ENCODE results near the gene MDH2. TPM values are rescaled to one million over a fixed set of nuclear protein-coding genes. Genes with fewer than 3 reads are reported as not detected.

MDH2 gene
- total and polyA plus RNA-seq, 2 donors (not counting 1 experiment from before 2014, with no cell fraction given) = 49.4 to 90.7 TPM

- no peak overlapping the region for H3K27ac ChIP-seq (ENCODE audit: insufficient read depth, low read length)
- peaks cover under 1% of the 10 kb centered on the region for H3K4me1 ChIP-seq (ENCODE audit: control insufficient read depth, extremely low read depth, insufficient read depth, low read length)
- no peaks in the 10 kb centered on the region for H3K27me3 ChIP-seq (ENCODE audit: control insufficient read depth, insufficient read depth, low read length)
- no peaks in the 10 kb centered on the region for H3K79me2 ChIP-seq (ENCODE audit: control insufficient read depth, insufficient read depth, low read length)
- no peak overlapping the region for H3K9ac ChIP-seq (ENCODE audit: insufficient read depth, low read length)
- H3K9me3 ChIP-seq (ENCODE audit: control insufficient read depth, insufficient read depth, low read depth, low read length) = no peaks in the 10 kb centered on the region
- no peaks in the 10 kb centered on the region for H4K20me1 ChIP-seq (ENCODE audit: control insufficient read depth, extremely low read depth, insufficient read depth, low read length)
- no peak overlapping the region for H3K4me3 ChIP-seq (replicated peaks in 1 of 4; ENCODE audit: control extremely low read depth in 1 of 4, insufficient read depth in 1 of 4, low read depth in 3 of 4, low read length in 4 of 4)
- H3K36me3 ChIP-seq (ENCODE audit: control insufficient read depth, insufficient read depth, low read length) = no peaks in the 10 kb centered on the region
- TF ChIP-seq EZH2 (IDR thresholded peaks at IDR 0.05; ENCODE audit: low read length, missing control alignments) = no peak
- TF ChIP-seq CTCF (conservative IDR thresholded peaks at IDR 0.05 in 1 of 2, IDR thresholded peaks at IDR 0.05 in 1 of 2; ENCODE audit: low read depth in 1 of 2, low read length in 2 of 2) = no peak
- DNase-seq (ENCODE audit: low read depth in 2 of 2) = no peak
- no peak overlapping the region for H3K4me2 ChIP-seq (ENCODE audit: extremely low read depth, insufficient read depth, low read length)
- H2AFZ ChIP-seq (ENCODE audit: low read length) = no peak overlapping the region
These were observed 24.6 kb downstream of the MDH2 start for GRCh38 chr7:76072243-76073148.

GRCh38 chr7:76073335-76073990 is 25.6 kb downstream of the MDH2 start:
- H3K9me3 ChIP-seq (ENCODE audit: control insufficient read depth, insufficient read depth, low read depth, low read length) = no peaks in the 10 kb centered on the region
- no peaks in the 10 kb centered on the region for H3K4me1 ChIP-seq (ENCODE audit: control insufficient read depth, extremely low read depth, insufficient read depth, low read length)
- TF ChIP-seq CTCF (conservative IDR thresholded peaks at IDR 0.05 in 1 of 2, IDR thresholded peaks at IDR 0.05 in 1 of 2; ENCODE audit: low read depth in 1 of 2, low read length in 2 of 2) (no peak), EZH2 (IDR thresholded peaks at IDR 0.05; ENCODE audit: low read length, missing control alignments) (no peak)
- no peak overlapping the region for H2AFZ ChIP-seq (ENCODE audit: low read length)
- no peak overlapping the region for H3K27ac ChIP-seq (ENCODE audit: insufficient read depth, low read length)
- H3K27me3 ChIP-seq (ENCODE audit: control insufficient read depth, insufficient read depth, low read length) = no peaks in the 10 kb centered on the region
- no peak overlapping the region for H3K4me3 ChIP-seq (replicated peaks in 1 of 4; ENCODE audit: control extremely low read depth in 1 of 4, insufficient read depth in 1 of 4, low read depth in 3 of 4, low read length in 4 of 4)
- no peaks in the 10 kb centered on the region for H3K36me3 ChIP-seq (ENCODE audit: control insufficient read depth, insufficient read depth, low read length)
- no peak overlapping the region for H3K9ac ChIP-seq (ENCODE audit: insufficient read depth, low read length)
- no peak for DNase-seq (ENCODE audit: low read depth in 2 of 2)
- H4K20me1 ChIP-seq (ENCODE audit: control insufficient read depth, extremely low read depth, insufficient read depth, low read length) = no peaks in the 10 kb centered on the region
- no peak overlapping the region for H3K4me2 ChIP-seq (ENCODE audit: extremely low read depth, insufficient read depth, low read length)
- H3K79me2 ChIP-seq (ENCODE audit: control insufficient read depth, insufficient read depth, low read length) = no peaks in the 10 kb centered on the region

GRCh38 chr7:76074306-76074971 is 26.5 kb downstream of the MDH2 start:
- no peaks in the 10 kb centered on the region for H3K4me1 ChIP-seq (ENCODE audit: control insufficient read depth, extremely low read depth, insufficient read depth, low read length)
- no peak overlapping the region for H3K4me3 ChIP-seq (replicated peaks in 1 of 4; ENCODE audit: control extremely low read depth in 1 of 4, insufficient read depth in 1 of 4, low read depth in 3 of 4, low read length in 4 of 4)
- no peaks in the 10 kb centered on the region for H3K27me3 ChIP-seq (ENCODE audit: control insufficient read depth, insufficient read depth, low read length)
- H3K27ac ChIP-seq (ENCODE audit: insufficient read depth, low read length) = no peak overlapping the region
- H3K36me3 ChIP-seq (ENCODE audit: control insufficient read depth, insufficient read depth, low read length) = no peaks in the 10 kb centered on the region
- H3K9me3 ChIP-seq (ENCODE audit: control insufficient read depth, insufficient read depth, low read depth, low read length) = no peaks in the 10 kb centered on the region
- H3K79me2 ChIP-seq (ENCODE audit: control insufficient read depth, insufficient read depth, low read length) = no peaks in the 10 kb centered on the region
- H3K9ac ChIP-seq (ENCODE audit: insufficient read depth, low read length) = no peak overlapping the region
- no peak for TF ChIP-seq EZH2 (IDR thresholded peaks at IDR 0.05; ENCODE audit: low read length, missing control alignments)
- DNase-seq (ENCODE audit: low read depth in 2 of 2) = no peak
- no peaks in the 10 kb centered on the region for H4K20me1 ChIP-seq (ENCODE audit: control insufficient read depth, extremely low read depth, insufficient read depth, low read length)
- no peak overlapping the region for H3K4me2 ChIP-seq (ENCODE audit: extremely low read depth, insufficient read depth, low read length)
- H2AFZ ChIP-seq (ENCODE audit: low read length) = no peak overlapping the region

All from fibroblast of lung (primary cell).